Measurements from ENCODE around the gene ETV5.
"Not testable (repeated sequence)": the region's sequence is repeated elsewhere in the genome, so short reads cannot be mapped to it uniquely, and the experiment has no call there.

ETV5 gene

DNA sequence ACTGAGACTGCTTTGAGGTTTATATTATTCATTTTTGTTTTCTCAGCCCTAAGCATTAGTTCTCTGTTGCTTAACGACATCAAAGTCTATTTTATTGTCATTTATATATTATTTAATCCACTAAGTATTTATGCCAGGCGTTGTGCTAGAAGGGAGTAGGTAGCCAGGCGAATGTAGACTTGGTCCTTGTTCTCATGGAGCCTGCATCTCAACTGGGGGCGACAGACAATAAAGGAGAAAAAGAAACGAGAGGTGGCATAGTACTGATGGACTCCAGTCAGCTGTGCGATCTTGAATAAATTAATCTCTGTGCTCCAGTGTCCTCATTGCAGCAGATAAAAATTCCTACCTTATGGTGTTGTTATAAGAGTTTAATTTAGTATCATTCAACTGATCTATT, 49.7 kb downstream of the ETV5 start:
- DNase-seq = no peak

DNA sequence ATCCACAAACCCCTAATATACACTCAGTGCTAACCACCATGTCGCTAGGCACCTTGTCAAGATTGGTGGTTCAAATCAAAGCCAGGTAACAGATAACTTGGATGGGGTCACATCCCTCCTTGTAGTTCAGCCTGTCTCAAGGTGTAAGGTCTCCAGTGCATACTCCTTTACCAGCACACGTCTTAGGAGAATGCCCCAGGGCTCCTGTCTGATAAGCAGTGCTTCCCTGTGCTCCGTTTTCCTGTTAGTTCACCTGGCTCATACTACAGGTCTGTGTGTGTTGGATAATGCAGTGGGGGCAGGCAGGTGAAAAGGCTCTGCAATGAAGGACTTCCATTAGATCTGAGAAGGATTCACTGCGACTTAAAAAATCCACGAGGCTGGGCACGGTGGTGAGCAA, 50.7 kb downstream of the ETV5 start:
- no peak for DNase-seq

DNA sequence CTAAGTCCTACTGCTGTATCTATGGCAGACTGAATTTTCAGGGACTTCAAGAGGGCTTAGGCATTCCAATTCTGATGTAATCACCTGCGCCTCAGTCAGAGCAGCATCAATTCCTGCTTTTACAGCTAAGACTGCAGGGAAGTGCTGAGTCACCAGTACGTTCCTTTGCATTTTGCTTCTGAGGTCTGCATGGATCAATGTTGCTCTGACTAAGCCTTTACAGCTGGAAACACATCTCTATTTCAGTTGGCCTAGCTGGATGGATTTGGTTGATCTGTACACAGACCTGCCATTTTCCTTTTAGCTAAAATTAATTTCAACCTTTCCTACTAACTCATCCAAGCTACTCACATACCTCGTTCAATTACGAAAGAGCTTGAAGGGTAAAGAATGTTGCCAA, 51.3 kb downstream of the ETV5 start:
- no peak for DNase-seq

- no peak for DNase-seq
These were observed 54.0 kb downstream of the ETV5 start for GRCh38 chr3:186054792-186055352.

GRCh38 chr3:186053954-186054791, 54.7 kb downstream of the ETV5 start:
- DNase-seq = peak; percentile 80

- DNase-seq = no peak
These were observed 56.6 kb downstream of the ETV5 start for GRCh38 chr3:186052096-186052840.

DNA sequence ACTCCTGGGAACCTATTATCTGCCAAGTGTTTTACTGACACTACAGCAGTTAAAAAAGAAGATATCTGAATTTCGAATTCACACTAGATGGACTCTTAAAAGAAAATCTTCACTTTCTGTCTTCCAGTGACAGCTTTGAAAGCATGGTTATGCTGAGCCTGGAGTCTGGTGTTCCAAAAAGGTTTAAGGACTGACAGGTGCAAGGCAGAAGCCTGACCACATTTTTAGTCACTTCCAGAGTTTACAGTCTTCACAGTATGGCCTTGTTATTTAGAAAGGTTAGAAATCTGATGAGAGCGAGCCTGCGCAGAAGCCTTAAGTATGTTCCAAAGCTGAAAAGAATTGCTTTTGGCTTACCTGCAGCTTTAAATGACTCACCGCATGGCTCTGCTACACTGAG, 59.9 kb downstream of the ETV5 start:
- DNase-seq = no peak

- no peak for DNase-seq
These were observed 60.8 kb downstream of the ETV5 start for GRCh38 chr3:186048119-186048518.

DNA sequence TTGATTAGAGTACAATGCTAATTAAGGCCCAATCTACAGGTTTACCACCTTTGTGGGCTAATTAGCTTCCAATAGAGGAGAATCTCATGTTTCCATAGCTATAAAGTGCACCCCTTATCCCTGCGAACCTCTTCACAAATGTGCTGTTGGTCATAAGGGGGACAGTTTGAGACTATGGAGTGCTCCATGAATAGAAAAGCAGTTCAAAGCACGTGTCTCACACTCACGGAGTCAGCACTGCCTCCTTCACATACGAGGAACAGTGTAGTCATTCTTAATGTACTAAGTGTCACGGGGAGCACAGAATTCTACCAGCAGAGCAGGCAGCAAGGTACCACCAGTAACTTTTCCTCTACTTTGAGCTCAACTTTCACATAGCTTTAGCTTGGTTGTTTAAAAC, 62.1 kb downstream of the ETV5 start:
- no peak for DNase-seq

- no peak for DNase-seq
These were observed 63.9 kb downstream of the ETV5 start for GRCh38 chr3:186044968-186045367.

DNA sequence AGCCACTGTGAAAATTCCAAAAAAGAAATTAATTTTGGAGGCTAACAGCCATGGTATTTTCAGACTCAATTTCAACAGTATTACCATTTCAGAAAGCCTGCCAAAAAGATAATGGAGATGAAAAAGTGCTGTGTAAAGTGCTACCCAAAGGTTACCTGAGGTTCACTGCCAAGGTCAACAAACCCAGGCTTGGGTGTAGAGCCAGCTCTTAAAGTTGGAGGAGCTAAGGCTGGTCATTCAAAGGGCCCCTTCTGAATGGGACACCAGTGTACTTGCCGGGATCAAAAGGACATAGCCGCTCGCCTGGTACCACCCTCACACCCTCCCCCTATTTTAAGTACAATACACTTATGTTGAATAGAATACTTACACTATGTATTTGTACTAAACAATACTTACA, 64.5 kb downstream of the ETV5 start:
- no peak for DNase-seq

DNA sequence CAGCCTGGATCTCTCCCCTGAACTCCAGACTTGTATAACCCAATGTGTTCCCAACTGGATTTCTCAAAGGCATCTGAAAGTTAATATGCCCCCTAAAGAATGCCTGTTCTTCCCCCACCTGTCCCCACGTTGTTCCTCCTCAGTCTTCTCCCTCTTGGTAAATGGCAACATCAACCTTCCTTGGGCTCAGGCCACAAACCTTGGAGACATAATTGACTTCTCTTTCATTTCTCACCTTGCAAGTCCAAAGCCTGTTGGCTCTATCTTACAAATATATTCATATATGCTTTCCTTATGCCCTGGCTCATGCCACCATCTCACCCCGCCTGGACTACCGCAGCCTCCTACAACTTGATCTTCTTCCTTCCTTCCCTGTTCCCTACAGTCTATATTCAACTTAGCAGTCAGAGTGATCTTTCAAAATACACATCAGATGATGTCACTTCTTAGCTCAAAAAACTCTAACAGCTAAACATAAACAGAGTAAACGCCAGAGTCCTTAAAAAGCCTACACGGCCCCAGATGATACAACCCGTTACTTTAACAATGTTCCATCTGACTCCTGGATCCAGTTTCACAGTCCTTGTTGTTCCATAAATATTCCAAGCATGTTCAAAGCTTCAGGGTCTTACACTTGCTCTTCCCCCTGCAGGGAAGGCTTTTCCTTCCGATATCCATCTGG, 66.2 kb downstream of the ETV5 start:
- DNase-seq = no peak

- no peak for DNase-seq
These were observed 66.9 kb downstream of the ETV5 start for GRCh38 chr3:186042036-186042435.

DNA sequence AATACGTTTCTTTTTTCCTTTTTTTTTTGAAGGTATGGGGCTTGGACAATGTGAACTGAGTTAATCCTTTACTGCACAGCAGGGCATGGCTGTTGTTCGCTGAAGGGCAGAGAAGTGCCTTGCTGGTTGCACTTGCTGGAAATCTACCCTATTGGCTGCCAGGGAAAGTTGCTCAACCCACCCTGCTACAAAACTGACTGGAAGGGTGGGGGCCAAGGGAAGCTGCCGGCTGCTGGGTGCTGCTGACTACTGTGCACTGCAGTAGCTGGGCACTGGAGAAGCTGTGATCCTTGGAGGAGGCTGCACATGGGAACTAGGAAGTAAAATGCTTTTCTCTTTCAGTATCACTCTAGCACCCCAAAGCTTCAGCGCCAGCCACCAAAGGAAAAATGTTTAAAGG, 70.5 kb downstream of the ETV5 start:
- no peak for DNase-seq

DNA sequence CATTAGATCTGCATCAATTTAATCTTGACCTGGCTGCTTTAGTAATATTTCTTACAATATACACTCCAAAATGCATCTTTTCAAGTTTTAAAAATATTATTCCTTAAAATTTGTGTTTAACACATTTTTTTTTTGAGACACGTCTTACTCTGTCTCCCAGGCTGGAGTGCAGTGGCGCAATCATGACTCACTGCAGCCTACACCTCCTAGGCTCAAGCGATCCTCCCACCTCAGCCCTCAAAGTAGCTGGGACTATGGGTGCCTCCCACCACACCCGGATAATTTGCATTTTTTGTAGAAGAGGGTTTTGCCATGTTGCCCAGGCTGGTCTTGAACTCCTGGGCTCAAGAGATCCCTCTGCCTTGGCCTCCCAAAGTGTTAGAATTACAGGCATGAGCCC, 73.6 kb downstream of the ETV5 start:
- no peak for DNase-seq

DNA sequence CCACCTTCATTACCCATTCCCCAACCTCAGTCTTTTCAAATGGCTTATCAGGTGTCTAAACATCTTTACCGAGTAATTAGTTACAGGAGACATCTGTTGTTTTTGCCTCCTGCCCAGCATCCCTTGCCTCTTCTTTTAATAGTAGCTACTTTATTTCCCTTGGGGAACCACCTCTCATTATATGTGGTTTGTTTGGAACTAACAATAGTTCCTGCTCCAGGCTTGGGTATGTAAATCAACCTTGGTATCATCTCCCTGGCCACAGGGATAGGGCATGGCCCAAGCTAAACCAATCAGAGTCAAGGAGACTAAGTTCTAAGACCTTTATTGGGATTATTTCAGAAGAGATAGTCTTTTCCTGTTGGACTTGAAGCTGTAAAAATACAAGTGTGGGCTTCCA, 76.6 kb downstream of the ETV5 start:
- no peak for DNase-seq

GRCh38 chr3:186025993-186026392, 82.9 kb downstream of the ETV5 start:
- DNase-seq = not testable (repeated sequence)

DNA sequence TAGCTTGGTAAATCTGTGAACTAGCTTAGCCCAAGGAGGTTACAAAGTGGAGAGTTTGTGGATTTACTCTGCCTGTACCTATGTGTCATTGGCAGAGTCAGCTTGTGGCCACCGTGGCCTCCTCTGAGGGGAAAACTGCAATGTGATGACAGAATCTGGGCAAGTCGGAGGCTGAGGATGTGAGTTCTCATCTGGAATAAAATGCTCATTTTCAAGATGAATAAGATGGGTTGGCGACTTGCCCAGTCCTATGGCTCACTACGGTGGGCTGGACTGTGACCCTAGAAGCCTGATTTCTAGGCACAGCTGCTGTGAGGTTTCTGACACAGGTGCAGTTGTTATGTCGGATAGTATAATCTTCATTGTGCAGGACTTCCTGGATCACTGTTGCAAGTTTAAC, 83.7 kb downstream of the ETV5 start:
- DNase-seq = no peak

DNA sequence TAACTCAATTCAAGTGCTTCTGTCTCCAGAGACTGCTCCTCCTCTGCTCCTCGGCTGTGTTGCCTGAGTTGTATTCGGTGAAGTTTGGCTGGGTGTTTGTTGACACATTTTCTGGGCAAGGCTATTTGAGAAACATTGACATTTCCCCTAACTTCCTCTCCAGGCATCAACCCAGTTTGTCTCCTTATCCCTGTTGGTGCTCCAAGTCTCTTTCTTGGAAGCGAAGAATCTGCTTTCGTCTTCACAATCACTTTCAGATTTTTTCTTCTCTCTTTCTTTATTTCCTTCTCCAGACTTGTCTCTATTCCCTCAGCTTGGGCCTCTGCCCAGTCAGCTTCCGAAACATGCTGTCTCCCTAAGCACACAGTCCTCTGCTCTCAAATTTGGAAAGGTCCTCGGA, 84.7 kb downstream of the ETV5 start:
- no peak for DNase-seq

DNA sequence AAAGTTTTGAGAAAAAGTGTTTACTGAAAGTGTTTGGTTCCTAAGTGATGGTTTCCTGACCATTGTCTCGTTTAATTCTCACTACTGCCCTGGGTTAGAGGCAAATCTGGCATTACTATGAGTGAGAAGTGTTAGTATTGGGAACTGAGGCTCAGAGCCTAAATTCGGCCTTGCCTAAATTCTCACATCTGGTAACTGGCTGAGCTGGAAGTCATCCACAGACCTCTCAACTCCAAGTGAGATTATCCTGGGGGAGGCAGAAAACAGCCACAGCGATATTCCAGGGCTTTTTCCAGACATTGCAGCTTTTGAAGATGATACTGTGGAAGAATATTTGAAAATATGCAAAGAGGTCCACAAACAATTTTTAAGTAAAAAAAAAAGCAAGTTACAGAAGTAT, 86.0 kb downstream of the ETV5 start:
- DNase-seq = no peak

- DNase-seq = no peak
These were observed 87.1 kb downstream of the ETV5 start for GRCh38 chr3:186021673-186022362.

- DNase-seq = not testable (repeated sequence)
These were observed 87.6 kb downstream of the ETV5 start for GRCh38 chr3:186021250-186021649.

DNA sequence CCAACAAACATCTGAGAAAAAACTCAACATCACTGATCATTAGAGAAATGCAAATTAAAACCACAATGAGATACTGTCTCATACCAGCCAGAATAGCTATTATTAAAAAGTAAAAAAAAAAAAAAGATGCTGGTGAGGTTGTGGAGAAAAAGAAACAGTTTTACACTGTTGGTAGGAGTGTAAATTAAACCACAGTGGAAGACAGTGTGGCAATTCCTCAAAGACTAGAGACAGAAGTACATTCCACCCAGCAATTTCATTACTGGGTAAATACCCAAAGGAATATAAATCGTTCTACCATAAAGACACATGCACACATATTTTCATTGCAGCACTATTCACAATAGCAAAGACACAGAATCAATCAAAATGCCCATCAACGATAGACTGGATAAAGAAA, 89.6 kb downstream of the ETV5 start:
- DNase-seq = not testable (repeated sequence)
